WERI-Rb-1 (cell line): ENCODE data around the gene RTL5.

Experiments
- DNase-seq: peaks from one replicate; pipeline ENCODE4 v3.0.0-alpha.2; 2020
- H3K27ac ChIP-seq: fragments of 250-450 bp; sonication (Bioruptor Pico); 2 replicates; pipeline ENCODE4 v1.5.1; 2020; ENCODE audit warnings: mild to moderate bottlenecking, moderate library complexity
- H3K27me3 ChIP-seq: fragments of 250-450 bp; sonication (Bioruptor Pico); 2 replicates; pipeline ENCODE4 v1.5.1; 2021; ENCODE audit warnings: mild to moderate bottlenecking, low read depth, moderate library complexity; ENCODE audit not compliant: insufficient read depth, severe bottlenecking
- H3K36me3 ChIP-seq: fragments of 250-450 bp; sonication (Bioruptor Pico); 2 replicates; pipeline ENCODE4 v1.5.1; 2020; ENCODE audit warnings: mild to moderate bottlenecking, moderate library complexity
- H3K4me3 ChIP-seq: 2 replicates; pipeline ENCODE4 v1.5.1; 2011; ENCODE audit warnings: low read depth, mild to moderate bottlenecking, control low read depth, low read length
- H3K9me3 ChIP-seq: fragments of 250-450 bp; sonication (Bioruptor Pico); 2 replicates; pipeline ENCODE4 v1.5.1; 2021; ENCODE audit warnings: mild to moderate bottlenecking, moderate library complexity; ENCODE audit not compliant: severe bottlenecking
- TF ChIP-seq, protein P1 (sequence below): IDR thresholded peaks from 2 replicates; pipeline ENCODE4 v1.5.1; 2011; ENCODE audit warnings: low read depth, mild to moderate bottlenecking, control low read depth, inconsistent platforms, low read length

RTL5 gene

GRCh38 chrX:72142094-72142793 lies 10.5 kb upstream of the RTL5 start:
- Histone ChIP-seq H3K9me3 (no peaks in the 10 kb centered on the region), H3K27me3 (no peaks in the 10 kb centered on the region), H3K4me3 (no peak overlapping the region), H3K27ac (peak overlapping the region; percentile 61), H3K36me3 (peaks cover 48% of the 10 kb centered on the region)
- peak; percentile 82 for DNase-seq
- TF ChIP-seq, protein P1, sequence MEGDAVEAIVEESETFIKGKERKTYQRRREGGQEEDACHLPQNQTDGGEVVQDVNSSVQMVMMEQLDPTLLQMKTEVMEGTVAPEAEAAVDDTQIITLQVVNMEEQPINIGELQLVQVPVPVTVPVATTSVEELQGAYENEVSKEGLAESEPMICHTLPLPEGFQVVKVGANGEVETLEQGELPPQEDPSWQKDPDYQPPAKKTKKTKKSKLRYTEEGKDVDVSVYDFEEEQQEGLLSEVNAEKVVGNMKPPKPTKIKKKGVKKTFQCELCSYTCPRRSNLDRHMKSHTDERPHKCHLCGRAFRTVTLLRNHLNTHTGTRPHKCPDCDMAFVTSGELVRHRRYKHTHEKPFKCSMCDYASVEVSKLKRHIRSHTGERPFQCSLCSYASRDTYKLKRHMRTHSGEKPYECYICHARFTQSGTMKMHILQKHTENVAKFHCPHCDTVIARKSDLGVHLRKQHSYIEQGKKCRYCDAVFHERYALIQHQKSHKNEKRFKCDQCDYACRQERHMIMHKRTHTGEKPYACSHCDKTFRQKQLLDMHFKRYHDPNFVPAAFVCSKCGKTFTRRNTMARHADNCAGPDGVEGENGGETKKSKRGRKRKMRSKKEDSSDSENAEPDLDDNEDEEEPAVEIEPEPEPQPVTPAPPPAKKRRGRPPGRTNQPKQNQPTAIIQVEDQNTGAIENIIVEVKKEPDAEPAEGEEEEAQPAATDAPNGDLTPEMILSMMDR = no peak

DNA sequence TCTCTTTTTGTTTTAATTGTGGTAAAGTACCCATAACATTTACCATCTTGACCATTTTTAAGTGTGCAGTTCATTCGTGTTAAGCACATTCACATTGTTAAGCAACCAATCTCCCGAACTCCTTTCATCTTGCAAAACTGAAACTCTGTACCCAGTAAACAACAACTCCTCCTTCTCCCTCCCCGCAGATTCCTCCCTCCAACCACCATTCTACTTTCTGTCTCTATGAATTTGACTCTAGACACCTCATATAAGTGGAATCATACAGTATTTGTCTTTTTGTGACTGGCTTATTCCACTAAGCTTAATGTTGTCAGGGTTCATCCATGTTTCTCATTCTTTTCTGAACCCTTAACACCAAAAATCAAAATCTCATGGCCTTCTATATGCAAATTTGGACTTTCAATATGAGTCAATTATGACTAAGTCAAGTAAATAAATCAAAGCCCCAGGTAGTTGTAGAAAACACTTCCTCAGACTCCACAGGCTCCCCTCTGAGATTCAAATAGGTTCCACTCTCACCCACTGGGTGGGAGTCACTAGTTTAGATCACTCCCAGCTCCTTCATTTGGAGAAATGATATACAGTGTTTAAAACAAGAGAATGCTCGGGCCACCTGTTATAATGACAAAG lies 9.8 kb upstream of the RTL5 start:
- no peaks in the 10 kb centered on the region for H3K9me3 ChIP-seq
- H3K36me3 ChIP-seq = peaks cover 48% of the 10 kb centered on the region
- no peak overlapping the region for H3K4me3 ChIP-seq
- TF ChIP-seq, protein P1 = no peak
- no peak for DNase-seq
- H3K27ac ChIP-seq = no peak overlapping the region
- no peaks in the 10 kb centered on the region for H3K27me3 ChIP-seq

GRCh38 chrX:72139538-72139937 lies 7.8 kb upstream of the RTL5 start:
- no peaks in the 10 kb centered on the region for H3K27me3 ChIP-seq
- no peak for DNase-seq
- peaks cover 47% of the 10 kb centered on the region for H3K36me3 ChIP-seq
- H3K9me3 ChIP-seq = no peaks in the 10 kb centered on the region
- no peak overlapping the region for H3K4me3 ChIP-seq
- H3K27ac ChIP-seq = no peak overlapping the region
- TF ChIP-seq, protein P1 = no peak

DNA sequence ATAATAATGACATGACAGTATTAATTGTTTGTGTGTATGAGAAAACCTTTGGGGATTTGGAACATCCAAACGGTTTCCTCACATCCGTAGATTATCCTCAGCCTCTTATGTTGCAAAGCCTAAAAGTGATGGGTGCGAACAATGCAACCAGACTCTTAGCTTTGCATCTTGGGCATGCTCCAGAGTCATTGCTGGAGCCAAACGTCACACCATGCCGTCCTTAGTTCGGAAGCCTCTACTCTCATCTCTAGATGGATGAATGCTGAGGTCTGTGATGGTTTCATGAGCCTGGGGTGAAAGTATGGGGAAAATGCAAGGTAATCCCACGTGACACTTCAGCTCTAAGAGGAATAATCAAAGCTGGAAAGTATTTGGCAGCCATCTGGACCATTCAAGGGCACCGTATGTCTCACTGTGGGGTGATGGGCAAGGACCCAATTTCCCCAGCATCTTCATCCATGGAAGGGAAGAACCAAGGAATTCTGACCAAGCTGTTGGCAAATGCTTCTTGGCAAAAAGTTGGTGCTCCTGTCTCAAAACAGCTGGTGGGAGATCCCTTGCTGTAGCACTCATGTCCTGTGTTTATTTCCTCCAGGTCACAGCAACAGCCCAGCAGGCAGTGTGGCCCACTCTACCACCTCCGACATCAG lies 6.3 kb upstream of the RTL5 start:
- Histone ChIP-seq H3K36me3 (peaks cover 42% of the 10 kb centered on the region), H3K27ac (no peak overlapping the region), H3K9me3 (no peaks in the 10 kb centered on the region), H3K27me3 (no peaks in the 10 kb centered on the region), H3K4me3 (no peak overlapping the region)
- TF ChIP-seq, protein P1 = no peak
- DNase-seq = no peak

DNA sequence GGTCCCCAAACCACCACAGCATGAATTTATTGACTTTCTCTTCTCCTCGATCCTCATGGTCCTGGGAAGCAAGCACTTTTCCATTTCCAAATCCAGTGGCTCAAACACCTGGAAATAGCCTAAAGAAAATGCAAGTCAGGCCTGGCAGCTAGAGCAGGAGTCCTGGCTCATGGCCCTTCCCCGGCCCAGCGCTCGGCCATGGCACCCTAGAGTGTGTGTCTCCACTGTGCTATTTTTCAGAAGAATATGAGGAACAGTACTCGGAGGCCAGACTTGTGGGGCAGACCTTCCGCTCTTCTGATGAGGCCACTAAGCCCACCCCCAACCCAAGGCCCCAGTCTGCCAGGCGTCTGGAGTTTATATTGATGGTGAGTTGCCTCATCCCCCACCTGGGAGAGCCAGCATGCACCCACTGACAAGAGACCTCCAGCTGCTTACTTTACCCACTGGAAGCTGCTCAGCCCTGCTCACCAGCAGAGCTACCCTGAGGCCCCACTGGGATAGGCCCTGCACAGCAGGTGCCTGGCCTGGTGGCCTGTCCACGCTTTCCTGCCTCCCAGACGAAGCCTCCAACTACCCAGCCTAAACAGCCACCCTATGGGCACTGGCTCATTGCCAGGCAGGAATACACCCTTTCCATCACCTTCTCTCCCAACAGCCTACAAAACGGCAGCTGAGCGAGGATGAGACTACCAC lies 2.3 kb upstream of the RTL5 start:
- TF ChIP-seq, protein P1 = no peak
- H3K4me3 ChIP-seq = no peak overlapping the region
- H3K27me3 ChIP-seq = no peaks in the 10 kb centered on the region
- no peaks in the 10 kb centered on the region for H3K9me3 ChIP-seq
- H3K27ac ChIP-seq = no peak overlapping the region
- DNase-seq = no peak
- H3K36me3 ChIP-seq = peaks cover 28% of the 10 kb centered on the region
